ENCODE data around the gene STOML1.
"Not testable (repeated sequence)": the region's sequence is repeated elsewhere in the genome, so short reads cannot be mapped to it uniquely, and the experiment has no call there.

Gene STOML1

DNA sequence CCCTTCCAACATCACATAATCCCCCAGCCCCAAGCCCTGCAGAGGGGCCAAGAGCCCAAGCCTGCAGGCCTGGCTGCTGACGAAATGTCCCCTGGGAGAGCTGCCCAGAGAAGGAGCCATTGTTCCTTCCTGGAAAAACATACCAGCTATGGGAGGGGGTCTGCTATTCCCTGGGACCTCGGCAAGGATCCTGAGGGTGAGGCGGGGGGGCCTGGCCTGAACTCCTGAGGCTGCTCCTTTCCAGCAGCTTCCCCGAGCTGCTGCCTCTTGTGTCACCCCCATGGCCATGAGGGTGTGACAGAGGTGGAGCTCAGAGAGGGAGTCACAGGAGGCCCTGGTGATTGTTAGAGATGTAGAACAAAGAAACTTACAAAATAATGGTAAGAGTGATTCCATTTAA is 53.0 kb downstream of the STOML1 start:
- no peak for DNase-seq
- in situ Hi-C loops (cut with MboI; ENCODE audit: low pct_unique_long_range_greater_than_20kb, low sequenced_read_pairs), result no loop called here

- DNase-seq; in situ Hi-C loops (cut with MboI; ENCODE audit: low pct_unique_long_range_greater_than_20kb, low sequenced_read_pairs): not testable (repeated sequence)
Measured at GRCh38 chr15:73938516-73938915, 53.6 kb downstream of the STOML1 start.

GRCh38 chr15:73937726-73938125 is 54.4 kb downstream of the STOML1 start:
- DNase-seq, result no peak

DNA sequence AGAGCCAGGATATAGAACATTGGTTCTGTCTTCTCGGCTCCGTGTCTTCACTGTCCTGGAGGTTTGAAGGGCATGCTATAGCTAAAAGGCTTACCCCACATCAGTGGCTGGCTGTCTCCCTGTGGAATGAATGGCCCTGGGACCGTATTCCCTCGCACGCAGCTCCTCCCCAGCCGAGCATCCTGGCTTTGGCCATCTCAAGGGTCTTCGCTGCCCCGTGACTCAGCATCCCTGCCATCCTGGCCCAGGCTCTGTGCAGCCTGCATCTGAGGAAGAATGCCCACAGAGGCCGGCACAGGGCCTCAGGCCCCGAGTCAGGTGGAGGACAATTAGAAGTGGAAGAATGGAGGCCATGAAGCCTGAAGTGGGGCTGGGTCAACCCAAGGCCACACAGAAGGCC is 54.8 kb downstream of the STOML1 start:
- in situ Hi-C loops (cut with MboI; ENCODE audit: low pct_unique_long_range_greater_than_20kb, low sequenced_read_pairs), result no loop called here
- DNase-seq, result no peak

More at GRCh38 chr15:73937726-73938125, 54.4 kb downstream of the STOML1 start:
- in situ Hi-C loops (cut with MboI; ENCODE audit: low pct_unique_long_range_greater_than_20kb, low sequenced_read_pairs), result no loop called here

- in situ Hi-C loops (cut with MboI; ENCODE audit: low pct_unique_long_range_greater_than_20kb, low sequenced_read_pairs), result no loop called here
- DNase-seq, result peak; percentile 45
Measured at GRCh38 chr15:73936588-73937290, 55.4 kb downstream of the STOML1 start.

DNA sequence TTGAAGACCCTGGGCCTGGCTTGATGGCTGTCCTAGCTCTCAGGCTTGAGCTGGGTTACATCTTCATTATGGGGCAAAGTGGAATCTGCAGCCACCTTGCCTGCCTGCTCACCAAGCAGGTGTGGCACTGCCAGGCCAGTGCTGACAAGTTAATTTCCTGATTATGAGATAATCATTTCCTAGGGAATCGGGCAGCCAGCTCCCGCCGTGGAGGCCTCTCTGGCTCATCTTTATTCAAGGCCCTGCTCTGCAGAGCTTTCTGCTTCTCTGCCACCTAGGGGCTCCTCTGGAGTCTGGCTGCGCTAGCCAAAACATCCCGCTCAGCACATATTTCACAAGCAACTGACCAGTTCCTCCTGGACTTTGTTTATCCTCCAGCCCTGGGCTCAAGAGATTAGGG is 55.9 kb downstream of the STOML1 start:
- in situ Hi-C loops (cut with MboI; ENCODE audit: low pct_unique_long_range_greater_than_20kb, low sequenced_read_pairs), result no loop called here
- no peak for DNase-seq

DNA sequence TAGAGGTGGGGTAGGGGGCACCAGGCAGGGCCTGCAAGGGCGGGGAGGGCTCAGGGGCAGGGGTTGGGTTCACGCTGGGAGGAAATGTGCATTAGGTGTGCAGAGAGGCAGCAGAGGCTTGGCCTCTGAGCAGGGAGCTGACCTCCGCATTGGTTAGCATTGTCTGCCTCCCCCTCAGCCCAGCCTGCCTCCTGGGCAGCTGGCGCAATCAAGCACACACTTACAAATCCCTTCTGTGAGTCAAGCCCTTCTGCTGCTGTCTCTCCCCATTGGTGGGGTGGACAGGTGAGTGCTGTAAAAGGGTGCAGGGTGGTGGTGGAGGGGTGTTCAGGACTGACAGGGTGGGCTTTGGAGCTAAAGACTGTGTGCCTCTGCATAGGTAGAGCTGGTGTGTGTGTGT is 56.5 kb downstream of the STOML1 start:
- in situ Hi-C loops (cut with MboI; ENCODE audit: low pct_unique_long_range_greater_than_20kb, low sequenced_read_pairs), result no loop called here

GRCh38 chr15:73934281-73934680 is 57.8 kb downstream of the STOML1 start:
- in situ Hi-C loops (cut with MboI; ENCODE audit: low pct_unique_long_range_greater_than_20kb, low sequenced_read_pairs), result no loop called here
- DNase-seq, result no peak

More for the DNA sequence above, 56.5 kb downstream of the STOML1 start:
- no peak for DNase-seq

GRCh38 chr15:73932381-73933191 is 59.5 kb downstream of the STOML1 start:
- DNase-seq, result no peak
- in situ Hi-C loops (cut with MboI; ENCODE audit: low pct_unique_long_range_greater_than_20kb, low sequenced_read_pairs), result no loop called here

DNA sequence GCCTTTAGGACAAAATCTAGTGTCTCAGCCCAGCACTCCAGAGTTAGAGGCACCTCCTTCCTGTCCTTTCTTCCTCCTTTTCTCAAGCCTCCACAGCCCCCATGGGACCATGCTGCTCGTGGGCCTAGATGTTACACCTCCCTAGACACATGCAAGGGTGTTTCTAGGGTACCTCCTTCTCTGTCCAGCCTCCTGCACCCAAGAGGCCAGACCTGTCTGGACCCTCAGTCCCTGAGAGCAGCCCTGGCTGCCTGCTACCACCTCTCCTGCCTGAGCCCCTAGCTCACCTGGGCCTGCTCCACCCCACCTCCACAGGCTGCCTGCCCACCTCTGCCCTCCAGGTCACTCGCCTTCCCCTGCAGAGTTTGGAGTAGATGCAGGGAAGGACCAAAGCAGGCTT is 60.7 kb downstream of the STOML1 start:
- in situ Hi-C loops (cut with MboI; ENCODE audit: low pct_unique_long_range_greater_than_20kb, low sequenced_read_pairs), result no loop called here

DNA sequence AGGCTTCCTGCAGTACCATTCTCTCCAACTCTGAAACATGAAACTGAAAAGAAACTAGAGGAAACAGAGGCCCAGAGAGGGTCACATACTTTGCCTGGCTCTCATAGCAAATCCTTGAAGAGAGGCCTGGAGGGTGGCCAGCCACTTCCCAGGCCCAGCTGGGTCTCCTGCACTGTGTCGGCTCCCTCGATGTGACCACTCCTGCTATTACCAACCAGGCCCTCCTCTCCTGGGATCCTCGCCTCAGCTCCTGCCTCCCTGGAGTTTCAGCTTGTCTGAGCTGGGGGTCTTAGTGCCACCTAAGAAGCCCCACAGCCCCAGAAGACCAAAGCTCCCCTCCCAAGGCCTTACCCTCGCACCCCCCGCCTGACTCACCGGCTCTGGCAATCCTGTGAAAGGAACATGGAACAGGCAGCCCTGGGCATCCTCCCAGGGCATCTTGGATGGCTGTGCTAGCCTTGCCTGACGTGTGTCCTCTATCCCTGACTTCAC is 61.3 kb downstream of the STOML1 start:
- no peak for DNase-seq
- in situ Hi-C loops (cut with MboI; ENCODE audit: low pct_unique_long_range_greater_than_20kb, low sequenced_read_pairs), result no loop called here

More for the DNA sequence above, 60.7 kb downstream of the STOML1 start:
- DNase-seq, result no peak

DNA sequence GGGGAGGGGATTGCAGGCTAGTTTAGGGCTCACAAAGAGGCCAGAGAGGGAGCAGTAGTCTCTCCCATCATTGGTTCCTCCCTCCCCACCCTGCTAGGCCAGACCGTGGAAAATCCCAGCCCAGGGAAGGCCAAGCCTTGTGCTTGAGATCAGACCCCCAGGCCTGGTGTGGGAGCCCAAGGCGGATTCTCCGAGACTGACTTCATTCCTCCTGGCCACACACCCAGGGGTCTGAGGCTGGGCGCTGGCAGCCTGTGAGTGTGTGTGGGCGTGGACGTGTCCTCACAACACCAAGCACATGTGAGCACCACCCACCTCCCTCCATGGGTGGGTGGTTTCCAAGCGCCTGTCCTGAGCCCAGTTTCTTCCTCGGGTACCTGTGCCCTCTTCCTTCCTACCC is 61.7 kb downstream of the STOML1 start:
- no peak for DNase-seq
- in situ Hi-C loops (cut with MboI; ENCODE audit: low pct_unique_long_range_greater_than_20kb, low sequenced_read_pairs), result no loop called here

DNA sequence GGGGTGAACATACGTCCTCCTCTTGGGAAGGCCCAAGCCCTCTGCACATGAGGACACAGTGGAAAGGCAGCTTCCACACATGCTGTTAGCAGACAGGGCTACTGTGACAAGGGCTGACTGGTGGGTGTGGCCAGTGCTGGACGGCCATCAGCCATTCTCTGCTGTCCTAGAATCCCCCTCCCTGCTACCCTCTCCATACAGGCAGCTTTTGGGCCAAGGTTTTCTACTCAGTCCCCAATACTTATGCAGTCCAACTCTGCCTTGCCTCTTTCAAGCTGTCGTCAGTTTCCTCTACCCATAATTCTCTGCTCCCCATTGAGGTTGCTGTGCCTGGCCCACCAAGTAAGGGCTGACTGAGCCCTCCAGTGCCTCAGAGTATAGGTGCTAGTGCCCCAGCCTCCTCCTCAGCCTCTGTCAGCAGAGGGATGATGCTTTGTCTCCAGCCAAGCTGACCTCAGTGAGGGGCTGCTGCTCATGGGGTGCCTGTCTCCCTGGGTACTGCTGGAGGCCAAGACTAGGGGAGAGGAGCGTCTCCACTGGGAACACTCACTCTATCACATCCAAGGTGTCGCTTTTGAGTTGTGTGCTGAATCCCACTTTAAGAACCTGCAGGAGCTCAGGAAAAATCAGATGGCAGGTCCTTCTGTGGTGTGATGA is 63.0 kb downstream of the STOML1 start:
- in situ Hi-C loops (cut with MboI; ENCODE audit: low pct_unique_long_range_greater_than_20kb, low sequenced_read_pairs), result no loop called here

More for the DNA sequence above, 63.0 kb downstream of the STOML1 start:
- DNase-seq, result no peak

Measured in KBM-7 (cell line).